ENCODE results near the gene TRAPPC3. TPM values are rescaled to one million over a fixed set of nuclear protein-coding genes. Genes with fewer than 3 reads are reported as not detected.

The TRAPPC3 gene
- total and polyA plus RNA-seq, 10 donors: 42.9 to 98.1 (median 58.3) TPM

GRCh38 chr1:36118447-36119204 lies 30.7 kb downstream of the TRAPPC3 start:
- peak overlapping the region in 6 of 8 donors; percentile 20 to 72 (median 66) for H3K27ac ChIP-seq
- no peaks in the 10 kb centered on the region for H3K36me3 ChIP-seq
- 74 to 85% (median 80%) methylated on average over 8 to 10 of the region's 10 CpGs for WGBS, 5 donors
- TF ChIP-seq POLR2AphosphoS5 (IDR thresholded peaks at IDR 0.05) (no peak), POLR2A (IDR thresholded peaks at IDR 0.05) (no peak)
- TF ChIP-seq, protein P1, sequence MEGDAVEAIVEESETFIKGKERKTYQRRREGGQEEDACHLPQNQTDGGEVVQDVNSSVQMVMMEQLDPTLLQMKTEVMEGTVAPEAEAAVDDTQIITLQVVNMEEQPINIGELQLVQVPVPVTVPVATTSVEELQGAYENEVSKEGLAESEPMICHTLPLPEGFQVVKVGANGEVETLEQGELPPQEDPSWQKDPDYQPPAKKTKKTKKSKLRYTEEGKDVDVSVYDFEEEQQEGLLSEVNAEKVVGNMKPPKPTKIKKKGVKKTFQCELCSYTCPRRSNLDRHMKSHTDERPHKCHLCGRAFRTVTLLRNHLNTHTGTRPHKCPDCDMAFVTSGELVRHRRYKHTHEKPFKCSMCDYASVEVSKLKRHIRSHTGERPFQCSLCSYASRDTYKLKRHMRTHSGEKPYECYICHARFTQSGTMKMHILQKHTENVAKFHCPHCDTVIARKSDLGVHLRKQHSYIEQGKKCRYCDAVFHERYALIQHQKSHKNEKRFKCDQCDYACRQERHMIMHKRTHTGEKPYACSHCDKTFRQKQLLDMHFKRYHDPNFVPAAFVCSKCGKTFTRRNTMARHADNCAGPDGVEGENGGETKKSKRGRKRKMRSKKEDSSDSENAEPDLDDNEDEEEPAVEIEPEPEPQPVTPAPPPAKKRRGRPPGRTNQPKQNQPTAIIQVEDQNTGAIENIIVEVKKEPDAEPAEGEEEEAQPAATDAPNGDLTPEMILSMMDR (IDR thresholded peaks at IDR 0.05 in 8 of 11, conservative IDR thresholded peaks at IDR 0.05 in 3 of 11): no peak
- peaks cover 4 to 71% (median 26%) of the 10 kb centered on the region in 6 donors for H3K4me1 ChIP-seq
- DNase-seq: no peak
- no peaks in the 10 kb centered on the region for H3K9me3 ChIP-seq
- peaks cover 0 to 10% (median 0%) of the 10 kb centered on the region in 7 donors for H3K27me3 ChIP-seq (replicated peaks in 1 of 7)
- H3K4me3 ChIP-seq: no peak overlapping the region
- intact Hi-C loops (cut with DNase I; ENCODE audit: low total_unique reads): no loop called here

- peaks cover 0 to 53% (median 19%) of the 10 kb centered on the region in 6 donors for H3K4me1 ChIP-seq
- 93 to 100% (median 94%) methylated on average over 2 to 5 of the region's 5 CpGs for WGBS, 5 donors
Observed at GRCh38 chr1:36116901-36117300, 32.4 kb downstream of the TRAPPC3 start.

GRCh38 chr1:36115931-36116330 lies 33.4 kb downstream of the TRAPPC3 start:
- WGBS, 5 donors: 53 to 85% (median 62%) methylated on average over 5 of the region's 5 CpGs
- intact Hi-C loops (cut with DNase I; ENCODE audit: low total_unique reads): no loop called here
- H3K4me1 ChIP-seq: peaks cover 0 to 45% (median 19%) of the 10 kb centered on the region in 6 donors
- no peak for DNase-seq
- no peaks in the 10 kb centered on the region for H3K9me3 ChIP-seq
- H3K4me3 ChIP-seq: no peak overlapping the region
- no peaks in the 10 kb centered on the region for H3K36me3 ChIP-seq
- no peaks in the 10 kb centered on the region for H3K27me3 ChIP-seq (replicated peaks in 1 of 7)
- no peak for TF ChIP-seq POLR2AphosphoS5 (IDR thresholded peaks at IDR 0.05)
- H3K27ac ChIP-seq: peak overlapping the region in 3 of 8 donors; percentile 18 to 41 (median 36)

More at GRCh38 chr1:36116901-36117300, 32.4 kb downstream of the TRAPPC3 start:
- Histone ChIP-seq H3K27me3 (replicated peaks in 1 of 7) (no peaks in the 10 kb centered on the region), H3K9me3 (no peaks in the 10 kb centered on the region), H3K27ac (no peak overlapping the region), H3K36me3 (no peaks in the 10 kb centered on the region), H3K4me3 (no peak overlapping the region)
- intact Hi-C loops (cut with DNase I; ENCODE audit: low total_unique reads): no loop called here
- no peak for TF ChIP-seq POLR2A (IDR thresholded peaks at IDR 0.05)
- TF ChIP-seq POLR2AphosphoS5 (IDR thresholded peaks at IDR 0.05): no peak
- TF ChIP-seq, protein P1 (IDR thresholded peaks at IDR 0.05 in 8 of 11, conservative IDR thresholded peaks at IDR 0.05 in 3 of 11): no peak
- no peak for DNase-seq

- H3K9me3 ChIP-seq: no peaks in the 10 kb centered on the region
- intact Hi-C loops (cut with DNase I; ENCODE audit: low total_unique reads): no loop called here
- peak overlapping the region in 4 of 8 donors; percentile 6 to 41 (median 27) for H3K27ac ChIP-seq
- H3K4me1 ChIP-seq: peaks cover 0 to 38% (median 18%) of the 10 kb centered on the region in 6 donors
- DNase-seq: no peak
- peak in 1 of 3 donors; percentile 44 for TF ChIP-seq POLR2AphosphoS5 (IDR thresholded peaks at IDR 0.05)
- TF ChIP-seq POLR2A (IDR thresholded peaks at IDR 0.05): no peak
- TF ChIP-seq, protein P1 (IDR thresholded peaks at IDR 0.05 in 8 of 11, conservative IDR thresholded peaks at IDR 0.05 in 3 of 11): no peak
- no peaks in the 10 kb centered on the region for H3K36me3 ChIP-seq
- WGBS, 5 donors: 64 to 81% (median 80%) methylated on average over 6 to 18 of the region's 18 CpGs
- H3K4me3 ChIP-seq: no peak overlapping the region
- no peaks in the 10 kb centered on the region for H3K27me3 ChIP-seq (replicated peaks in 1 of 7)
Observed at GRCh38 chr1:36115200-36115669, 34.1 kb downstream of the TRAPPC3 start.
